ENCODE results near the gene SERPINE1. TPM values are rescaled to one million over a fixed set of nuclear protein-coding genes. Genes with fewer than 3 reads are reported as not detected.

SERPINE1 gene
- total and polyA plus RNA-seq, 2 of the 13 experiments (the other 11 are each of a cell fraction or from before 2014, with no cell fraction given): 21.2 to 1,576 TPM

- TF ChIP-seq PRDM15 (CRISPR knock-in tag; IDR thresholded peaks at IDR 0.05): no peak
- peak; percentile 85 for TF ChIP-seq FOXO1 (CRISPR knock-in tag; IDR thresholded peaks at IDR 0.05)
- TF ChIP-seq ZSCAN12 (CRISPR knock-in tag; IDR thresholded peaks at IDR 0.05): no peak
- TF ChIP-seq ZNF749 (CRISPR knock-in tag; IDR thresholded peaks at IDR 0.05; ENCODE audit: borderline replicate concordance): no peak
- peak; percentile 71 for TF ChIP-seq BCL6 (CRISPR knock-in tag; IDR thresholded peaks at IDR 0.05)
- TF ChIP-seq ZNF274 (CRISPR knock-in tag; IDR thresholded peaks at IDR 0.05): no peak
- no peak for TF ChIP-seq ZNF337 (CRISPR knock-in tag; IDR thresholded peaks at IDR 0.05; ENCODE audit: borderline replicate concordance, low read depth)
- no peak for TF ChIP-seq ZNF326 (CRISPR knock-in tag; IDR thresholded peaks at IDR 0.05; ENCODE audit: borderline replicate concordance)
- TF ChIP-seq KAT7 (CRISPR knock-in tag; IDR thresholded peaks at IDR 0.05; ENCODE audit: borderline replicate concordance): no peak; the same call in 1 of the 2 replicates
- TF ChIP-seq MAF1 (CRISPR knock-in tag; IDR thresholded peaks at IDR 0.05; ENCODE audit: borderline replicate concordance): no peak
- TF ChIP-seq SMAD3 (CRISPR knock-in tag; IDR thresholded peaks at IDR 0.05): no peak
- no peak for TF ChIP-seq ZNF589 (CRISPR knock-in tag; conservative IDR thresholded peaks at IDR 0.05)
- no peak for TF ChIP-seq NBN (conservative IDR thresholded peaks at IDR 0.05)
- TF ChIP-seq E2F1 (CRISPR knock-in tag; IDR thresholded peaks at IDR 0.05): no peak
- TF ChIP-seq FOXK1 (CRISPR knock-in tag; IDR thresholded peaks at IDR 0.05; ENCODE audit: borderline replicate concordance, low read depth): peak; percentile 63; the same call in 1 of the 2 replicates
- TF ChIP-seq ARNT (IDR thresholded peaks at IDR 0.05): no peak
- no peak for TF ChIP-seq DR1 (CRISPR knock-in tag; IDR thresholded peaks at IDR 0.05)
- no peak for TF ChIP-seq NKX3-1 (CRISPR knock-in tag; IDR thresholded peaks at IDR 0.05)
- no peak for TF ChIP-seq ZFYVE20 (CRISPR knock-in tag; IDR thresholded peaks at IDR 0.05; ENCODE audit: borderline replicate concordance, low read depth)
Observed at GRCh38 chr7:101124376-101125056, 2.4 kb upstream of the SERPINE1 start (continued).

Data from HepG2 (cell line).